ENCODE measurements around the gene ME3.

ME3 gene

DNA sequence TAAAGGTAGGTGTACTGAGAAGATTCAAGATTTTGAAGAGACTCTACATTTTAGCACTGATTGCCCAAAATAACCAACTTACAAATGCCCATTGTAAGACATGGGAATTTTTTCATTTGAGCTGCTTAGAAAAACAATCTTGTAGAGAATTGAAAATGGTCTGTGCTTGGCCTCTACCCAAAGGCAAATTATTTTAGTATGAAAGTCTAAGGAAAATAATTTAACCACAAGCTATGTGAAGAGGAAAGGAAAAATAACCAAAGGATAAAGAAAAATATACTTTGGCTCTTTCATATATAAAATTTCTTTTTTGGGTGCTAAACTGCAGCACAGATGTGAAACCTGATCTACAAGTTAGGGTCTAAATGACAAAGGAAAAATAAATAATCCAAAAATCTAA lies 54.9 kb downstream of the ME3 start:
- DNase-seq: no peak

DNA sequence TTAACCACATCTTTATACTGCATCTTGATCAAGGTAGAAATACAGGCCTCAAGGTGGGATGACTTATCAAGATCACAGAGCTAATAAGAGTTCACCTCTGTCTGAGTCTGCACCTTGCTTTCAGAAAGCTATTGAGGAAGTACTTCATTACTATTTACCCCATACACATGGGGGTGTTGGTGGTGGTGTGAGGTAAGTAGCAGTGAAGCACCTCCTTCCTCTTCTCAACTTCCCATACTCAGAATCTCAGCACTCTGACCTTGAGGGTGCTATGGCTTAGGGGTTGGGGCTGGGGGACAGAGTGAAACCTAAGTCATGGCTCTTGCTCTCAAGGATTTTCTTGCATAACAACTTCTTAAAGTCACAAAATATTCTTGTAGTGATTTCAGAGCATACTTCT lies 56.9 kb downstream of the ME3 start:
- no peak for DNase-seq

DNA sequence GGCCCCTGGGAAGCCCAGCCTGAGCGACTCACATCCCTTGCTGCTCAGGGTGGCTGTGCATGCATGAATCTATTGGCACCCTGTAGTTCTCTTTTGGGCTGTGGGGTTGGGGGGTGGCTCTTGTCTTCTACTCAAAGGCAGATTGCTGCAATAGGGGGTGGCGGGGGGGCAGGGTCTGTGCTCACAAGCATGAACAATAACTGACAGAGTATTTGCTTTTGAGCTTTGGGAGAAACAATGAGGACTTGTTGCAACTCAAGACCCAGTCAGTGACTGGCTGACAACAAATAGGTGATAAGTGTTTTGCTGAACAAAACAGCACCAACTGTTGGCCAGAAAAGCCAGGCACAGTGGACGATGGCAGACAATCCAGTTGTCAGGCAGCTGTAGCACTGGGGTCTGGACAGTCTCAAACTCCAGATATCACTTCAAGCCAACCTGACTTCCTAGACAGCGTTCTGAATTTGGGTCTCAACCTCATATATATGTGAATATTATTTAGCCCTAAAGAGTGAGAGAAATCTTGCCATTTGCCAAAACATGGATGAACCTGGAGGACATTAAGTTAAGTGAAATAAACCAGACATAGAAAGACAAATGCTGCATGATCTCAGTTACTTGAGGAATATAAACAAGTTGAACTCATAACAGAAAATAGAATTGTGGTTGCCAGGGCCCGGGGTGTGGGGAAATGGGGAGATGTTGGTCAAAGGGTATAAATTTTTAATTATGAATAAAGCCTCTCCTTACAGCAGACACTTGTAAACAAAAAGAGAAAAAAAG lies 61.7 kb downstream of the ME3 start:
- DNase-seq: no peak

DNA sequence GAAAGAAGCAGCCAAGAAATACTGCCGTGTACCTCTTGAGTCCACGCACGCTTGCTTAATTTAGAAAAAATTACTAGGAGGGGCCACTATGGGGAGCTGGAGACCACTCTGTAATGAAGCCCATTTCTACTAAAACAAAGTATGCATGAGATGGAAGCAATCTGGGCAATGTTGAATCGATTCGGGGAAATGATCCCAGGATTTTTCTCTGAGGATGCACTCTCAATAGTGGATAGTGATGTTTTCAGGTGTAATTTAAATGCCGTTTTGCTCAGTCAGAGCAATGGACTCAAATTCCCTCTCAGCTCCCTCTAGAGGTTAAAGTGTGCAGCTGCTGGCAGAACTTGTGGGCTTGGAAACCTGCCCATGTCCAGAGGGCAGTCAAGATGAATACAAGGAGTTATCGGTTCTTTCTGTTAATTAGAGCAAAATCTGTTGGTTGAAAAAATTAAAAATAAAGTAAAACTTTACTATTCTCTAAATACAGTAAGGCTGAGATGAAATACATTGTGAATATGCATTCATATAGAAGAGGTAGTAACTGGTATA lies 64.1 kb downstream of the ME3 start:
- peak; percentile 25 for DNase-seq

DNA sequence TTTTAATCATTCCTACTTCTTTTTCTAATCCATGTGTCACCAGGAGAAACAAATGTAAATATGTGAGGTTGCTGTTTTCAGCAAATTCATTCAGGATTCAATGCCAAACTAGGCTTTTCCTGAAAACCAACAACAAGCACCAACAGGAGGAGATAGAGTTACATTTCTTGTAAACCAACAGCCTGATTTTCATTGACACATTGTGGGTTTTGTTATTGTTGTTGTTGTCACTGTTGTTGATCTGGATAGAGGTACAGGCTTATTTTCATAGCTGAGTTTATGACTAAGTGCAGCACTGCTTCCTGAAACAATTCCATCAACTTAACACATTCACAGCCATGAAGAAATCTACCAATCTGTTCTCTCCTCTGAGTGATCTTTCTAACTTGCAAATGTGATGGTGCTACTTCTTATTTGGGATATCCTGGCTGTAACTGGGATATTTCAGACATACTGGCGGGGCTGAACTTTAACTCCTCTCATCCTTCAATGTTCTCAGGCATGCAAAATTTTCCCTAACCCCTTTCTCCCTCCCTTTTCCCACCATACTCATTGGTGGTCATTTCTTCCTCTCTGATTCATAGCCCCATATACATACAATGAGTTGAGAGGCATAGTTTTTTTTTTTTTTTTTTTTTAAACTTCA lies 65.5 kb downstream of the ME3 start:
- DNase-seq: no peak

DNA sequence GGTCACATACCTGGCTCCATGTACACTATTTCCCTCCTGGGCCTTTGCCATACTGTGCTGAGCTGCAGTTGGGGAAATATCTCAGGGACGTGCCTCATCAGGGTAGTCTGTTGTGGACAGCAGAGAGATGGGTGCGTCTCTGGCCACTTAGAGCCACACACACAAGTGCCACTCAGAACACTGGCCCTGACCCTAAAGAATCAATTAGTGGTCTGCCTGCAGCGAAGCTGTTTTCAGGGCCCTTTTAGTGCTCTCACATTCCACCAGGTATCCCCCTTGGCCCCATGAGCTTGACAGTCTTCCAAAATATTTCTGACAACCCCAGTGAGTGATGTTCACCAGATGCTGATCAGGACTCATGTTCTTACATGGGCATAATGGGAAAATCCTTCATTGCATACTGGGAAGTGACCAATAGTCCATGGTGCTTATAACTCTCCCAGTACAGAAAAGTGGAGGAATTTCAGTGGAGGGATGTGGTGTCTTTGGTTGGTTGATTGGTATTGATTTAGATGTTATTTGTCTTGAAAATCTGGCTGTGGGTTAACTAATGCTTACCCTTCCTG lies 66.1 kb downstream of the ME3 start:
- no peak for DNase-seq

DNA sequence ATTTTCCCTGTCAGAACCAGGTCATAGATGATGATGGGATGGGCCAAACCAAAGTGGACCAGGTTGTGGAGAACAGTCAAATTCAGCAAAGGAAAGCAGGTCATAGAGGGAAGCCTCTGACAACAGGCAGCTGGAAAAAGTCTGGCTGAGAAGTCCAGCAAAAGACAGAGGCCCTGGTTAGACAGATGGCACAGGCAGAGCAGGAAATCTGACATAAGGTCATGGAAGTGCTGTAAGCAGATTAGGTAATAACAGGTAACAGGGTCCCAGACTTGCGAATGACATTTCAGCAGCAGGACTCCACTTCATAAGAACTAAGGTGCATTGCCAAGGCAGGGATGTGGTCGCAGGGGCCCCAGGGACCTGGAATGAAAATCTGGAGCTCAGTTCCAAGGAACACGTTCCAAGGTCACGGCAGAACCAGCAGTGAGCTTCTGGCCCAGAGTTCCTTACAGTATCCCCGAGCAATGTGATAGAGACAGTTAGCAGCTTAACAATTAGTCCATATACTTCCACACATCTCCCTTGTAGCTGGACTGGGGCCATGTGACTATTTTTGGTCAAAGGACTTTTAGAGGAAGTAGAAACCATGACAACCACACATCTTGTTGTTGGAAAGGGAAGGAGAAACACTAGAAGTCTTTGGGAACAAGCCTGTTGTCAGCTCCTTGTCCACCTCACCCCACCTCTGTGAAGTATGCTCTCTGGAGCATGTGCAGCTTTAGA lies 75.4 kb downstream of the ME3 start:
- DNase-seq: no peak

DNA sequence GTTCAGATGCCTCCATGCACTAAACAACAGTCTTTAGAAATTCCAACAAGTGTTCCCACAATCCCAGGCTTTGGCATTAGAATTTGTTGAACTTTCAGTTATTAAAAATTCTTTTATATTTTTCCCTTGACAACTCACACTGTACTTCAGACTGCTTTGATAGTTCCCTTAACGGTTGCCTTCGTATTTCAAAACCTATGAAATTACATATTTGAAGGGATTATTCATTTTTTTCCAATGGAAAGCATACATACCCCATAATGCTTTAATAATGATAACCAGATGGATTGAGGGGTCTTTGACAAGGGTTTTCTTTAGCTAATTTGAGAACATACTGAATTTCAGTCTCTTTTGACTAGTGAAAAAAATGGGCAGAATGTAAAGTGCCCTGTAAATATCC lies 76.5 kb downstream of the ME3 start:
- DNase-seq: no peak

DNA sequence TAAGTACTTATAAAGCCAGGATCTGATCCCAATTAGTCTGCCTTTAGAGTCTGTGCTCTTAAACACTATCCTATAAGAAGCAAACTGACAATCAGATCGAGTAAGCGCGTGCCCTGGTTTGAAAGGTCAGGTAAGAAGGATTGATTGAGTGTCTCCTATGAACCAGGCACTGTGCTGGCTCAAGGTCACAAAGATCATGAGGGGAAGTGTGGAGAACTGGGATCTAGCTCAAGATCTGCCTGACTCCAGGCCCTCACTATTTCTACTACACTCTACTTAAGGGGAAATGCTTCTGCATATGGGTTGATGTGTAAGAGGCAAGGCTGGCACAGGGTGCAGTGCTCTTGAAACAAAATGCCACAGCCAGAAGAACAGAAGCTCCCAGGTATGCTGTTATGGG lies 77.0 kb downstream of the ME3 start:
- DNase-seq: no peak

DNA sequence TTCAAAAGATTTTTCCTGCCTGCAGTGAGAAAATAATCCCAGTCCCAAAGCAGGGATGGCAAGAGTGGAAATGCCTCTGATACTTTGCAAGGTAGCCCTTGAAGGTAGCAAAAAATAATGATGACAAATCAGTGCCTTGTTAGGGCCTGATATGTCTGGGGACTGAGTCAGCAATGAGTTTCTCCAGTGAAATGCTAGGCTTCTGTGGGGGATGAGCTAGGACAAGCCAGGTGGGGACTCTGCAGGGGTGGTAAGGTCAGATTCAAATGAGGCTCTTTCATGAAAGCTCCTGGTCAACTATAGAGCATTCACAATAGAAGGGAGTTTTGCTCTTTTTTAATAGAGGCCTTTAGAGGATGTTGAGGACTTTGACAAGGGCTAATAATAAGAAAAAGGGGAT lies 77.7 kb downstream of the ME3 start:
- no peak for DNase-seq

DNA sequence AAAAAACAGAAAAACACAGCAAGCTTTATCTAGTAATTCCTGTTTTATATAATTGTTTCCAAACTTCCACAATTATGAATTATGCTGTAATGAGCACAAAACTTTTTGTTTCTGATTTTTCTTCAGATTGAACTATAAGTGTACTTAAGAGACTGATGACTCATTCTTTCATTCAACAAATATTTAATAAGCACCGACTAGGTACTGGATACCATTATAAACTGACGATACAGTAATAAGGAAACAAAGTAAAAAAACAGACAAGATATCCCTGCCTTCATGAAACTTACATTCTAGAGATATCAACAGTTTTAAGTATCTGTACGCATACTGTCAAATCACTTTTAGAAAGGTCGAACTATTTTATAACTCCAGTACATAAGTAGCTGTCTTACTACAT lies 78.6 kb downstream of the ME3 start:
- no peak for DNase-seq

DNA sequence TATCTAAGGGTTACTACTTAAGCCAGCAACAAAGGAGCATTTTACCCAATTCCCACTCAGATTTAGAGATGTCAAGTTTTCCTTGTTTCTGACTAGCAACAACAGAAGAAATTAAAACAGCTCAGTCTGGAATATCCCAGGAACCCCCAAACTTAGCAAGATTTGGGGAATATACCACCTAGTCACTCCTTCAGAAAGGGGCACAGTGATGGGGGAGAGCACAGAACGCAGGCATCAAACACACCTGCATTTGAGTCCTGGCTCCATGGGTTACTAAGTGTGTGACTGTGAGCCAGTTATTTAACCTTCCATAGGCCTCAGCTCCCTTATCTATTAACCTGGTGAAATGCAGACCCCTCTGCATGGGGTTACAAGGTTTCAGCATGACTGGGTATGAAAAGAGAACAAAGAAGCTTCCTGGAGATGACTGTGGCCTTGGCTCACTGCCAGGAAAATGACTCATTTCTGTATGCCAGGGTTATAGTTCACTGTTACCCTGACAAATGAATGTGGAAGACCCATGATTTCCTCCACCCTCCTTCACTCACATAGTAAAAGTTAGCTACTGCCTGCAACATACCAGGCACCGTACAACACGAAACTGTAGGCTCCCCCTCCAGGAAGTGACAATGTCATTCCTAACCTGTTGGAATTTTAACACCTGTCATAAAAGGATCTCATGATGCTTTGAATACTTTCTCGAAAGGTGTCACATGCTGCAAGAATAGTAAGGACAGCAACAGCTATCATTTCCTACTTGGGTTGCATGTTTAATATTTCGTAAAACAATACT lies 79.6 kb downstream of the ME3 start:
- DNase-seq: peak; percentile 69

DNA sequence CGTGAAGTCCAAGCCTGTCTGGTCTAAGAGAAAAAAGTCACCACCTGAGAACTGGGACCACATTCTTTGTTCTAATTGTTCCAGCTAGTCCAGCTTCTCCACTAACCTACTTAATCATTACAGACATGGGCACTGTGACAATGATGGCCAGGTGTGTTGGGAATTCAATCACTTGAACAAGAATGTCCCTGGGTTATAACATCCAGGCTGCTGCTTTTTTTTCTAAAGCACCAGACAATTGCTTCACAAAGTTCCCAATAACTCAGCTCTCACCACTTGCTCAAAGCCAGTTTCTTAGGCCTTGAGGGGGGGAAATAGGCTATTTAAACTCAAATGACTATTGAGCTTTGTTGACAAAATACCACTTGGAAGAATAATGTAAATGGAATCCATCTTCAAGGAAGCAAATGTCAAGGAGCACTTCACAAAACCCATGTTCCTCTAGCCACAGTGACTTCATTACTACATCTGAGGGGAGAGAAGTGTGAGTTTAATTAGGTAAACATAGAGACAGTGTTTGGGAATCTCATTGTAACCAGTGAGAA lies 80.3 kb downstream of the ME3 start:
- no peak for DNase-seq

DNA sequence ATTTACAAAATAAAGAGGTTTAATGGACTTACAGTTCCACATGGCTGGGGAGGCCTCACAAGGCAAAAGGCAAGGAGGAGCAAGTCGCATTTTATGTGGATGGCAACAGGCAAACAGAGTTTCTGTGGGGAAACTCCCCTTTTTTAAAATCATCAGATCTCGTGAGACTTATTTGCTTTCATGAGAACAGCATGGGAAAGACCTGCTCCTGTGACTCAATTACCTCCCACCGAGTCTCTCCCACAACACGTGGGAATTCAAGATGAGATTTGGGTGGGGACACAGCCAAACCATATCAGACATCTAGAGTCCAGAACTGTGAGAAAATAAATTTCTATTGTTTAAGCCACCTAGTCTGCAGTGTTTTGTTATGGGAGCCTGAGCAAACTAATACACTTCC lies 80.8 kb downstream of the ME3 start:
- DNase-seq: no peak

DNA sequence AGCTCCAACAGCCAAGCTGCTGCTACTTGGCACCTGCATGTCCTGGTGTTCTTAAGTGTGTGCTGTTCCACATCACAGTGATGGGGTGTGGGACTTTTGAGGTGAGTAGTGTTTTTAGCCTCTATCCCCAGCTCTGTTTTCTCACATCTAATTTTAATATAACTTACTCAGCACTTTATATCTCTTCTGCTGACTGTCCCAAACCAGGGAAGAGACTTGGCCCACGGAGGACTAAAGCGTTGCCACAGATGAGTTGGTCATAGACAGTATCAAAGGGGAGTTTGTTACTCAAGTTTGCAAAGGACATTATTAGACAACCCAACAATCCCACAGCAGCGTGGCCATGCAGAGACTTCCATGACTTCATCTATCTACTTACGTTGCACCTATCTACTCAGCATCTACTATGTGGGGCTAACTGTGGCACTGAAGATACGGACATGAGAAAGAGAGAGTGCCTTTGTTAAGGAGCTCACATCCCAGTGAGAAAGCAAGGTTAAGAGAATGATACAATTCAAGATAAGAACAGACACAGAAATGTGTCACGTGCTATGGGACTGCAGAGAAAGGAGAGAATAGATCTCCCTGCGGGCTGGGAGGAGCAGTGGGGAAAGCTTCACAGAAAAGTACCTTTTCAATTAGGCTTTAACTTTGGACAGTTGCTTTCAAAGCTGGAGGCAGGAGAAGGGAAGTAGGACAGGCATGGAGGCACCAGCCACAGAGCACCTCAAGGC lies 82.4 kb downstream of the ME3 start:
- no peak for DNase-seq

DNA sequence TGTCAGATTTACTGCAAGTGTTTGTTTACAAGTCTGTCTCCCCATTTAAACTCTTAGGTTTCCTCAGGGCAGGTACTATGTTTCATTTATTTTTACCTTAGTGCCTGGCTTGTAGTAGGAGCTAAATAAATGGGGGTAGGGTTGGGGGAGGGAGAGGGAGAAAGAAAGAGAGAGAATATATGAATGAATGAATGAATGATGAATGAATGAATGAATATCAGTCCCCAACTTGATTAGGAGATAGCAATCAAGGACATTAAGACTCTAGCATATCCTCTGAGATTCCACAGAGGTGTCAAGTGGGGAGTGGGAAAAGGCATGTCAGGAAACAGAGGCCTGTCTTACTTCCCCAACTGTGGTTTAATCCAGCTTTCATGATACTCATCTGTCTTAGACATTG lies 83.2 kb downstream of the ME3 start:
- DNase-seq: no peak

DNA sequence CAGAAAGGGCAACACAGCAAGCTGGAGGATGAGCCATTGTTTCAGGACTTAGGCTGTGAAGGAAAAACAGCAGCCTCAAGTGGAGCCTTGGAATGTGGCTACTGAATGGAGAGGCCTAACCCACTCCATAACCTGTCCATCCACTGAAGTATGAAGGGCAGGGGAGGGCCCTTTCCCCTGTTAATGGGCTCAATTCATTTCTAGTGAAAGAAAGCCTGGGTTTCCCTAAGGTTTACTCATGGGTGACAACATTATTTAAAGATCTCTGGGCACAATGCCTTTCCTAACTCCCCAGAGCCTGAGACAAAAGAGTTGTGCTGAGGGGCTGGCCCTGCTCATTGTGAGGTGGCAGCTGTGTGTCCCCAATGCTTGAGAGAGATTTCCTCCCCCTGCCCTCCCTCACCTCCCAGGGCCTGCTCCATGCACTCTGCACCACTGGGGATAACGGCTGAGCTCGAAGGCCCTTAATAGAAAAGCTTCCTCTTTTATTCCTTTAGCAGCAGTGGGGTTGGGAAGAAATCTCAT lies 83.8 kb downstream of the ME3 start:
- peak; percentile 48 for DNase-seq

DNA sequence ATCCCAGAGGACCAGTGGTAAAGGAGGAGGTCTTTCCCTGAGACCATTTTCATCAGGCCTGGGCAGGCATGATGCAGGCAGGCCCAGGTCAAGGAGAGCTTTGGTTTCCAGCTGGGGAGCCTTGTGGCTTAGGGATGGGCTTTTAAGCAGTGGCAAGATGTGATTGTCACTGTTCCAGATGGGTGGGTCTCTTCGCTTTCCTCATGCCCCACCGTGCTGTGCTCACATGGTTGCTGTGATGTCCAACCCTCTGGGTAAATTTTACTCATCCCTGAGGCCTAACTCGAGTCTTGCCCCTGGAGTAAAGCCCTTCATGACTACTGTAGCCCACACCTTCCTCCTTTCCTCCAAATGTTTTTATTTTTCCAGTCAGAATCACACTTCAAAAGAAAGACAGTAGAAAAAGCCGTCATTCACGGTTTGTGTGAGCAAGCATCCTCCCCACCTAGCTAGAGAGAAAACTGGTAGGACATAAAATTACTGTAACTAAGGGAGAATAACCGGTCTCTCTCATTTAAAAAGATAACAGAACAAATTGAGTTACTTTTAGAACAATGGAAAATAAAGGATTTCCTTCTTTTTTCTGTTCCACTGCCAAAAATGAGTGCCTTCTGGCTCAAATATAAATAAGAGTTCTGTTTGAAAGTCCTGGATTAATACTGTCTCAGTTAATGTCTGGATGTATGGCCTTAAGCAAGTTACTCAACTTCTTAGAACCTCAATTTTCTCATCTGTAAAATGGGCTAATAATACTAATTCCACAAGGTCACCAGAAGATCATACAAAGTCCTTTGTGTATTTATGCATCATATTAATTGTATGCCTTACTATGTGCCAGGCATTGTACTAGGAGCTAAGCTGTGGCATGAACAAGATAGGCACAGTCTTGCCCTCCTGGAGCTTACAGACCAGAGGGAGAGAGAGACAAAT lies 84.9 kb downstream of the ME3 start:
- no peak for DNase-seq

DNA sequence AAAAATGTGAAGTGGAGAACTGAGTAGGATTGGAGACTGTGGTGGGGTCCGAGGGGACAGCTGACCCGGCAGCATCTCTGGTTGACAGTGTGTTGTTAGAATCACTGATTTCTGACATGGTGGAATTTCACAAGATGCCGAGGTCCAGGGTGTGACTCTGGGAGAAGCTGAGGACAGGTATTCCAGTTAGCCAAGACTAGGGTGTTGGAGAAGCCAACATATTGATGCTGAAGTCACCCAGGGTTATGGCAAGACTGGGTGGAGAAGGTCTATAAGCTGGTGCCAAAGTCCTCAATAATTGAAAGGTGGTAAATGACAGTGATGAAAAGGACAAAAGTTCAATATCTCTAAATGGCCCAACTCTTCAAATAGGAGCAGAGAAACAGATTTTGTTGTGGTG lies 86.1 kb downstream of the ME3 start:
- no peak for DNase-seq

DNA sequence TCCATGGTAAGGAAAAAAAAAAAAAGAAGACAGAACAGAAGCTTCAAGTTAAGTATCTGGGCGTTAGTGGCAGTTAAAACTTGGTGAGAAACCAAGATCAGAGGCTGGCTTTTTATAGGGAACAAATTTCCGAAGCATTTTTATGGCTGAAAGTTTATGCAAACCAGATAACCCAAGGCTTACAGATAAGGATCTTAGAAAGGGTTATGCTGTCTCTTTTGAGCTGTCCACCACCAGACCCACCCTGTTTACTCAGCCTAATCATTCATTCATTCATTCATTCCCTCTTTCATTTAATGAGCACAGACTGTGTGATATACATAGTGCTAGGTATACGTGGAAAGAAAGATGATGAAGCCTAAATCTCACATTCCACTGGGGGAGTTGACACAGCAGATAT lies 89.5 kb downstream of the ME3 start:
- no peak for DNase-seq

Data from NCI-H1105 (cell line).